GM23248 (cell line): ENCODE results near the gene DGKB. TPM values are rescaled to one million over a fixed set of nuclear protein-coding genes. Genes with fewer than 3 reads are reported as not detected.

Experiments used
- DNase-seq: peaks from one replicate; pipeline ENCODE4 v3.0.0-alpha.2; 2015
- H2AFZ ChIP-seq: fragments of 200-600 bp; sonication (generic); 2 replicates; pipeline ENCODE4 v1.6.1; 2016; ENCODE audit warnings: antibody characterized with exemption
- H3F3A ChIP-seq: fragments of 200-600 bp; sonication (generic); 2 replicates; pipeline ENCODE4 v1.6.1; 2016; ENCODE audit warnings: mild to moderate bottlenecking, antibody characterized with exemption, mixed run types; ENCODE audit not compliant: insufficient read depth
- H3K27ac ChIP-seq: fragments of 200-600 bp; sonication (generic); 2 replicates; pipeline ENCODE4 v1.5.1; 2016; ENCODE audit warnings: mild to moderate bottlenecking
- H3K27me3 ChIP-seq: fragments of 200-600 bp; sonication (generic); replicated peaks from 2 replicates; pipeline ENCODE4 v1.6.1; 2016; ENCODE audit warnings: mild to moderate bottlenecking; ENCODE audit not compliant: insufficient read depth
- H3K36me3 ChIP-seq: fragments of 200-600 bp; sonication (generic); 2 replicates; pipeline ENCODE4 v1.6.1; 2016; ENCODE audit warnings: low read depth, mild to moderate bottlenecking
- H3K4me1 ChIP-seq: fragments of 200-600 bp; sonication (generic); 2 replicates; pipeline ENCODE4 v1.6.1; 2016; ENCODE audit warnings: mild to moderate bottlenecking; ENCODE audit not compliant: insufficient read depth
- H3K4me2 ChIP-seq: fragments of 200-600 bp; sonication (generic); one replicate; pipeline ENCODE4 v1.6.1; 2016; ENCODE audit warnings: mild to moderate bottlenecking; ENCODE audit not compliant: unreplicated experiment
- H3K4me3 ChIP-seq: fragments of 200-600 bp; sonication (generic); 2 replicates; pipeline ENCODE4 v1.5.1; 2016; ENCODE audit warnings: mild to moderate bottlenecking
- H3K79me2 ChIP-seq: fragments of 200-600 bp; sonication (generic); 2 replicates; pipeline ENCODE4 v1.6.1; 2016; ENCODE audit warnings: mild to moderate bottlenecking; ENCODE audit not compliant: insufficient read depth
- H3K9ac ChIP-seq: fragments of 200-600 bp; sonication (generic); 2 replicates; pipeline ENCODE4 v1.6.1; 2016; ENCODE audit warnings: mild to moderate bottlenecking
- H3K9me2 ChIP-seq: fragments of 200-600 bp; sonication (generic); 2 replicates; pipeline ENCODE4 v1.6.1; 2016; ENCODE audit warnings: mixed run types, mild to moderate bottlenecking, moderate library complexity; ENCODE audit not compliant: insufficient read depth
- H3K9me3 ChIP-seq: fragments of 200-600 bp; sonication (generic); one replicate; pipeline ENCODE4 v1.6.1; 2017; ENCODE audit warnings: low read depth
- H4K20me1 ChIP-seq: fragments of 200-600 bp; sonication (generic); 2 replicates; pipeline ENCODE4 v1.6.0; 2016; ENCODE audit not compliant: insufficient read depth
- EZH2 ChIP-seq: fragments of 200-600 bp; sonication (generic); IDR thresholded peaks from 2 replicates; pipeline ENCODE4 v1.6.1; 2018; ENCODE audit warnings: antibody characterized with exemption, mild to moderate bottlenecking; ENCODE audit not compliant: insufficient read depth, poor library complexity, severe bottlenecking
- EZH2phosphoT487 ChIP-seq: fragments of 200-600 bp; sonication (generic); IDR thresholded peaks from 2 replicates; pipeline ENCODE4 v1.6.1; 2018; ENCODE audit warnings: antibody characterized with exemption, moderate library complexity, mild to moderate bottlenecking, low read depth; ENCODE audit not compliant: insufficient read depth
- WGBS, 2 experiments: methylation state at CpG; one replicate each; pipeline ENCODE4 v1.1.6; 2015 to 2017; ENCODE audit warnings: low lambda C conversion rate in 2 of 2, low coverage in 1 of 2; ENCODE audit errors: missing lambda C conversion rate in 2 of 2; 5-methylcytosine and 5-hydroxymethylcytosine counted together
- in situ Hi-C: fragments of 300-500 bp; cut with MboI; formaldehyde crosslinking; loops from 2 replicates; pipeline ENCODE4 v1.15.0; 2020
- polyA plus RNA-seq: library from polyadenylated mRNA; unstranded; fragments of >200 nt; fragmentation: Nextera tagmentation; extraction: Ambion mirVana; gene quantifications from 2 replicates; pipeline ENCODE4 v1.2.1, GENCODE V29; 2016
- total RNA-seq: library from RNA; depleted of rRNA; stranded (reverse); fragments of >200 nt; shearing (Covaris generic); gene quantifications from 2 replicates; pipeline ENCODE4 v1.2.3, GENCODE V29; 2014

The DGKB gene
- total and polyA plus RNA-seq, 2 experiments from 2014 or later: 0.65 to 1.7 TPM

- no peaks in the 10 kb centered on the region for H3K9me2 ChIP-seq
- no peak overlapping the region for H3K4me2 ChIP-seq
- H3K4me1 ChIP-seq: peaks cover 29% of the 10 kb centered on the region
- no peaks in the 10 kb centered on the region for H3K36me3 ChIP-seq
- no peaks in the 10 kb centered on the region for H3K79me2 ChIP-seq
- no peak overlapping the region for H2AFZ ChIP-seq
- no peaks in the 10 kb centered on the region for H3K27me3 ChIP-seq
- DNase-seq: peak; percentile 44
- no peak overlapping the region for H3K9ac ChIP-seq
- no peaks in the 10 kb centered on the region for H4K20me1 ChIP-seq
- no peak overlapping the region for H3K4me3 ChIP-seq
- TF ChIP-seq EZH2phosphoT487: no peak
- no peak for TF ChIP-seq EZH2
- H3F3A ChIP-seq: peaks cover 16% of the 10 kb centered on the region; the same call in 1 of the 2 replicates
- peaks cover 3% of the 10 kb centered on the region for H3K9me3 ChIP-seq
- whole genome bisulfite sequencing, 2 experiments: 75 to 80% methylated on average over 4 of the region's 4 CpGs
- H3K27ac ChIP-seq: 0 out of 2 replicates have a peak overlapping the region, but pooled peaks have one; percentile 7
- in situ Hi-C loops: no loop called here
Observed at GRCh38 chr7:14195871-14196270, 706.7 kb downstream of the DGKB start.

- H3K27me3 ChIP-seq: no peaks in the 10 kb centered on the region
- H3K4me2 ChIP-seq: no peak overlapping the region
- H3K36me3 ChIP-seq: no peaks in the 10 kb centered on the region
- H3K4me1 ChIP-seq: peaks cover 29% of the 10 kb centered on the region
- H3F3A ChIP-seq: peaks cover 16% of the 10 kb centered on the region; the same call in 1 of the 2 replicates
- DNase-seq: no peak
- no peaks in the 10 kb centered on the region for H3K9me2 ChIP-seq
- H2AFZ ChIP-seq: no peak overlapping the region
- H3K79me2 ChIP-seq: no peaks in the 10 kb centered on the region
- in situ Hi-C loops: no loop called here
- no peak overlapping the region for H3K9ac ChIP-seq
- WGBS, 2 experiments: 78 to 79% methylated on average over 4 of the region's 4 CpGs
- no peak overlapping the region for H3K27ac ChIP-seq
- no peaks in the 10 kb centered on the region for H4K20me1 ChIP-seq
- no peak for TF ChIP-seq EZH2phosphoT487
- no peak for TF ChIP-seq EZH2
- H3K9me3 ChIP-seq: peaks cover 5% of the 10 kb centered on the region
- H3K4me3 ChIP-seq: no peak overlapping the region
Observed at GRCh38 chr7:14195079-14195478, 707.5 kb downstream of the DGKB start.

- peak; percentile 90 for DNase-seq
- H3K27ac ChIP-seq: no peak overlapping the region
- in situ Hi-C loops: no loop called here
- TF ChIP-seq EZH2phosphoT487 (no peak), EZH2 (no peak)
- peaks cover 2% of the 10 kb centered on the region for H3K9me3 ChIP-seq
- H2AFZ ChIP-seq: no peak overlapping the region
- WGBS, 2 experiments: 27% methylated on average over 4 of the region's 4 CpGs
- no peaks in the 10 kb centered on the region for H3K36me3 ChIP-seq
- no peak overlapping the region for H3K4me3 ChIP-seq
- H3K9ac ChIP-seq: no peak overlapping the region
- no peaks in the 10 kb centered on the region for H3K27me3 ChIP-seq
- no peak overlapping the region for H3K4me2 ChIP-seq
- peaks cover 25% of the 10 kb centered on the region for H3K4me1 ChIP-seq
- peaks cover 6% of the 10 kb centered on the region; the same call in 1 of the 2 replicates for H3K9me2 ChIP-seq
- peaks cover 14% of the 10 kb centered on the region; the same call in 1 of the 2 replicates for H3F3A ChIP-seq
- H3K79me2 ChIP-seq: no peaks in the 10 kb centered on the region
- H4K20me1 ChIP-seq: no peaks in the 10 kb centered on the region
Observed at GRCh38 chr7:14191686-14192098, 710.9 kb downstream of the DGKB start.

DNA sequence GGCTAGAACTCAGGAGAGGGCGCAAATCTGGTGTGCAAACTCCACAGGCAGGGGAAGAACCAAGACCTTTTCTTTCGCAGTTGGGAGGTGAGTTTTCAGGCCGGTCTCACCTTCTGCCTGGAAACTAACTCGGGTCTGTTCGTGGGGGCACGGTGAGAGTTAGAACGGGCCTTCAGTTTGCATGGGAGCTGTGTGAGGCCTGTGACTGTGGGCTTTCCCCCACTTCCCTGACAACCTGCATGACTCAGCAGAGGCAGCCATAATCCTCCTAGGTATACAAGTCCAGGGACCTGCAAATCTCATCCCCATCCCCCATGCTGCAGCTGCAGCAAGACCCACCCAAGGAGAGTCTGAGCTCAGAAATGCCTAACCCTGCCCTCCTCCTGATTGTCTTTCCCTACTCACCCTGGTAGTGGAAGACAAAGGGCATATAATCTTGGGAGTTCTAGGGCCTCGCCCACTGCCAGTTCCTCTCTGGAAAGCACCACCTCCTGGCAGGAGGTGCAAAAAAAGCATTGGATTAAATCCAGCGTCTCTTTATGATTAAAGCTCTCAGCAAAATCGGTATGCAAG lies 718.2 kb downstream of the DGKB start:
- 60% methylated on average over 10 of the region's 10 CpGs for WGBS, 2 experiments
- H3K27me3 ChIP-seq: no peaks in the 10 kb centered on the region
- TF ChIP-seq EZH2phosphoT487 (no peak), EZH2 (no peak)

More for the DNA sequence above, 718.2 kb downstream of the DGKB start:
- Histone ChIP-seq H3K4me2 (no peak overlapping the region), H3K9me2 (peaks cover 3% of the 10 kb centered on the region; the same call in 1 of the 2 replicates), H2AFZ (no peak overlapping the region), H3K27ac (no peak overlapping the region), H3K36me3 (no peaks in the 10 kb centered on the region), H3K4me1 (no peaks in the 10 kb centered on the region), H4K20me1 (no peaks in the 10 kb centered on the region), H3K4me3 (no peak overlapping the region), H3F3A (no peaks in the 10 kb centered on the region), H3K9ac (no peak overlapping the region), H3K9me3 (no peaks in the 10 kb centered on the region), H3K79me2 (no peaks in the 10 kb centered on the region)
- in situ Hi-C loops: no loop called here
- no peak for DNase-seq
